ENCODE data around the gene GRAMD4.

- no peak for TF ChIP-seq RAD21 (IDR thresholded peaks at IDR 0.05; ENCODE audit: low read length)
- no peak for TF ChIP-seq CTCF (IDR thresholded peaks at IDR 0.05)
- TF ChIP-seq REST (IDR thresholded peaks at IDR 0.05; ENCODE audit: low read depth, low read length) = no peak
- TF ChIP-seq TAF1 (IDR thresholded peaks at IDR 0.05; ENCODE audit: borderline replicate concordance, low read depth, low read length) = no peak
These were observed 70.0 kb downstream of the GRAMD4 start for GRCh38 chr22:46690146-46690545.

Measured in SK-N-SH (cell line).